HEK293 (cell line): ENCODE data around the gene LY6G6D.
A peak's percentile ranks its signal among the peaks of the same experiment; 100 is the strongest.

Experiments
- CTCF ChIA-PET: fragments of 350-600 bp; formaldehyde crosslinking; extraction: SDS; loops from one replicate; lab custom pipeline; 2021; ENCODE audit warnings: antibody characterized with exemption; lab: Yijun Ruan, JAX
- POLR2A ChIA-PET: fragments of 300-600 bp; formaldehyde crosslinking; extraction: SDS; loops from one replicate; lab custom pipeline; 2020; ENCODE audit warnings: antibody characterized with exemption, inconsistent platforms; lab: Yijun Ruan, JAX
- H3K27ac ChIP-seq: fragments of 200-500 bp; sonication (Bioruptor generic); 2 replicates; pipeline ENCODE4 v1.5.1; 2014; ENCODE audit warnings: low read depth, low read length, control low read depth, inconsistent platforms; ENCODE audit errors: extremely low read depth
- H3K36me3 ChIP-seq, 2 experiments: fragments of 200-500 bp in 1 of 2; sonication (Bioruptor generic) in 1 of 2; 1 replicate in 1 of 2; 2 replicates in 1 of 2; pipeline ENCODE4 v1.5.1; 2014 to 2017; ENCODE audit warnings: inconsistent platforms in 2 of 2, low read length in 2 of 2; ENCODE audit not compliant: control insufficient read depth in 2 of 2, insufficient read depth in 1 of 2
- H3K4me1 ChIP-seq: fragments of 200-500 bp; sonication (Bioruptor generic); 2 replicates; pipeline ENCODE4 v1.5.1; 2014; ENCODE audit warnings: mild to moderate bottlenecking, low read length, inconsistent platforms; ENCODE audit not compliant: control insufficient read depth, insufficient read depth
- H3K4me3 ChIP-seq: 2 replicates; pipeline ENCODE4 v1.5.1; 2011; ENCODE audit warnings: low read depth, mild to moderate bottlenecking, control low read depth, low read length, moderate library complexity
- H3K9me3 ChIP-seq: fragments of 200-500 bp; sonication (Bioruptor generic); 2 replicates; pipeline ENCODE4 v1.5.1; 2014; ENCODE audit warnings: low read depth, low read length, inconsistent platforms; ENCODE audit not compliant: control insufficient read depth, insufficient read depth
- IKZF3 ChIP-seq: fragments of 450-650 bp; IDR thresholded peaks from 2 replicates; pipeline ENCODE4 v1.5.0; 2018; ENCODE audit warnings: missing biosample characterization, mild to moderate bottlenecking, missing genetic modification characterization, moderate library complexity
- KLF17 ChIP-seq: fragments of 450-650 bp; formaldehyde crosslinking; IDR thresholded peaks from 2 replicates; pipeline ENCODE4 v1.5.1; 2016; ENCODE audit warnings: missing biosample characterization, missing genetic modification characterization
- MZF1 ChIP-seq: fragments of 450-650 bp; formaldehyde crosslinking; IDR thresholded peaks from 2 replicates; pipeline ENCODE4 v1.5.1; 2017; ENCODE audit warnings: missing biosample characterization, missing genetic modification characterization, borderline replicate concordance
- PRDM1 ChIP-seq: fragments of 450-650 bp; formaldehyde crosslinking; IDR thresholded peaks from 2 replicates; pipeline ENCODE4; 2016; ENCODE audit warnings: missing biosample characterization, missing genetic modification characterization
- SCRT2 ChIP-seq: fragments of 450-650 bp; formaldehyde crosslinking; IDR thresholded peaks from 2 replicates; pipeline ENCODE4 v1.5.1; 2016; ENCODE audit warnings: missing biosample characterization, missing genetic modification characterization
- ZNF112 ChIP-seq: fragments of 450-650 bp; formaldehyde crosslinking; IDR thresholded peaks from 2 replicates; pipeline ENCODE4 v1.5.0; 2017; ENCODE audit warnings: missing biosample characterization, missing genetic modification characterization
- ZNF292 ChIP-seq: fragments of 450-650 bp; formaldehyde crosslinking; IDR thresholded peaks from 2 replicates; pipeline ENCODE4 v1.5.1; 2016; ENCODE audit warnings: low read depth, missing biosample characterization, missing genetic modification characterization, borderline replicate concordance
- ZNF341 ChIP-seq: fragments of 450-650 bp; formaldehyde crosslinking; IDR thresholded peaks from 2 replicates; pipeline ENCODE4; 2016; ENCODE audit warnings: low read depth, missing biosample characterization, missing genetic modification characterization
- ZNF449 ChIP-seq: fragments of 450-650 bp; formaldehyde crosslinking; IDR thresholded peaks from 2 replicates; pipeline ENCODE4 v1.5.1; 2017; ENCODE audit warnings: missing biosample characterization, mild to moderate bottlenecking, missing genetic modification characterization, moderate library complexity
- ZNF513 ChIP-seq: fragments of 450-650 bp; IDR thresholded peaks from 2 replicates; pipeline ENCODE4 v1.5.1; 2018; ENCODE audit warnings: missing biosample characterization, missing genetic modification characterization
- ZNF555 ChIP-seq: fragments of 450-650 bp; formaldehyde crosslinking; conservative IDR thresholded peaks from 2 replicates; pipeline ENCODE4 v1.5.1; 2017; ENCODE audit warnings: missing biosample characterization, mild to moderate bottlenecking, missing genetic modification characterization, inconsistent platforms
- ZNF561 ChIP-seq: fragments of 450-650 bp; IDR thresholded peaks from 2 replicates; pipeline ENCODE4 v1.5.1; 2018; ENCODE audit warnings: missing biosample characterization, missing genetic modification characterization, borderline replicate concordance
- ZNF580 ChIP-seq: fragments of 450-650 bp; formaldehyde crosslinking; IDR thresholded peaks from 2 replicates; pipeline ENCODE4 v1.5.1; 2016; ENCODE audit warnings: missing biosample characterization, missing genetic modification characterization
- ZNF624 ChIP-seq: fragments of 450-650 bp; formaldehyde crosslinking; IDR thresholded peaks from 2 replicates; pipeline ENCODE4 v1.5.1; 2017; ENCODE audit warnings: missing biosample characterization, missing genetic modification characterization
- ZNF639 ChIP-seq: fragments of 450-650 bp; formaldehyde crosslinking; IDR thresholded peaks from 2 replicates; pipeline ENCODE4 v1.5.1; 2016; ENCODE audit warnings: missing biosample characterization, missing genetic modification characterization
- ZNF677 ChIP-seq: fragments of 450-650 bp; IDR thresholded peaks from 2 replicates; pipeline ENCODE4 v1.5.0; 2018; ENCODE audit warnings: missing biosample characterization, mild to moderate bottlenecking, missing genetic modification characterization, moderate library complexity
- ZSCAN30 ChIP-seq: fragments of 450-650 bp; IDR thresholded peaks from 2 replicates; pipeline ENCODE4 v1.5.1; 2018; ENCODE audit warnings: missing biosample characterization, mild to moderate bottlenecking, missing genetic modification characterization, moderate library complexity
- ZSCAN4 ChIP-seq: fragments of 450-650 bp; formaldehyde crosslinking; IDR thresholded peaks from 2 replicates; pipeline ENCODE4 v1.5.1; 2017; ENCODE audit warnings: missing biosample characterization, missing genetic modification characterization
- ZXDB ChIP-seq: fragments of 450-650 bp; formaldehyde crosslinking; IDR thresholded peaks from 2 replicates; pipeline ENCODE4 v1.5.1; 2016; ENCODE audit warnings: missing biosample characterization, missing genetic modification characterization

The LY6G6D gene

GRCh38 chr6:31701666-31702404, 13.3 kb upstream of the LY6G6D start (continued):
- TF ChIP-seq SCRT2 (tag by site-specific recombination) (0 out of 2 replicates have a peak, but pooled peaks have one; percentile 24), ZNF112 (tag by site-specific recombination) (no peak), ZNF513 (peak; percentile 34; the same call in 1 of the 2 replicates), ZNF639 (no peak)

GRCh38 chr6:31702405-31702818, 12.7 kb upstream of the LY6G6D start:
- ChIA-PET POLR2A (interaction anchor here (0.5 to 2.8 kb wide), 22 partner anchors 9 to 1829 kb away, joined by 3 to 30 read pairs (median 8); partner anchors contain the start of genes ATP6V1G2, BAG6, C6orf47 and DDAH2), CTCF (interaction anchor here (0.7 to 1.2 kb wide), 4 partner anchors 8 to 129 kb away, joined by 3 to 4 read pairs (median 4); no protein-coding TSS in a partner anchor)
- peak overlapping the region; percentile 63 for H3K4me3 ChIP-seq

GRCh38 chr6:31702819-31703716, 12.1 kb upstream of the LY6G6D start, which contains the start of gene ABHD16A:
TSS of gene ABHD16A (minus strand) at chr6:31703324. CDS start at chr6:31703281, 43 bp downstream.
- H3K4me1 ChIP-seq: no peaks in the 10 kb centered on the region
- no peaks in the 10 kb centered on the region for H3K9me3 ChIP-seq
- peak within 1 kb of the TSS; percentile 63 for H3K4me3 ChIP-seq
- peak within 1 kb of the TSS; percentile 62 for H3K27ac ChIP-seq
- CTCF ChIA-PET: interaction anchor here (0.5 to 1.2 kb wide), 9 partner anchors 8 to 129 kb away, joined by 3 to 4 read pairs (median 3); no protein-coding TSS in a partner anchor
- POLR2A ChIA-PET: interaction anchor here (0.6 to 2.8 kb wide), 34 partner anchors 9 to 1829 kb away, joined by 3 to 30 read pairs (median 6); partner anchors contain the start of genes ATP6V1G2, BAG6, C6orf47 and CLIC1
- H3K36me3 ChIP-seq: peaks cover 4 to 8% of the 10 kb centered on the region in 2 experiments; a peak in 2 of 3 replicates
- 0 out of 2 replicates have a peak, but pooled peaks have one; percentile 48 for TF ChIP-seq MZF1 (tag by site-specific recombination)
- no peak for TF ChIP-seq ZNF624 (tag by site-specific recombination)
- no peak for TF ChIP-seq ZNF555
- TF ChIP-seq IKZF3 (tag by site-specific recombination): peak; percentile 48; the same call in 1 of the 2 replicates
- TF ChIP-seq ZNF677 (tag by site-specific recombination): no peak
- TF ChIP-seq ZNF580 (tag by site-specific recombination): peak; percentile 9; the same call in 1 of the 2 replicates
- peak; percentile 86; the same call in 1 of the 2 replicates for TF ChIP-seq ZSCAN30 (tag by site-specific recombination)
- TF ChIP-seq ZXDB (tag by site-specific recombination): peak; percentile 76; the same call in 1 of the 2 replicates
- no peak for TF ChIP-seq ZNF292 (tag by site-specific recombination)
- peak; percentile 79 for TF ChIP-seq KLF17 (tag by site-specific recombination)

More at GRCh38 chr6:31702405-31702818, 12.7 kb upstream of the LY6G6D start:
- Histone ChIP-seq H3K4me1 (no peaks in the 10 kb centered on the region), H3K9me3 (no peaks in the 10 kb centered on the region), H3K36me3 (peaks cover 4 to 13% of the 10 kb centered on the region in 2 experiments; a peak in 2 of 3 replicates)
- peak; percentile 3; the same call in 1 of the 2 replicates for TF ChIP-seq PRDM1 (tag by site-specific recombination)
- TF ChIP-seq ZSCAN4 (tag by site-specific recombination): no peak
- no peak for TF ChIP-seq ZNF561
- peak; percentile 17; the same call in 1 of the 2 replicates for TF ChIP-seq ZNF449 (tag by site-specific recombination)
- TF ChIP-seq ZNF341 (tag by site-specific recombination): peak; percentile 21
- TF ChIP-seq, all 188 proteins: peak for 3
- peak overlapping the region; percentile 62 for H3K27ac ChIP-seq
